Midbrain (tissue), 1 donor: ENCODE results near the gene CCDC127.
"Not testable (repeated sequence)": the region's sequence is repeated elsewhere in the genome, so short reads cannot be mapped to it uniquely, and the experiment has no call there.

Source experiments
- DNase-seq: peaks from one replicate; lab custom pipeline; 2025; lab: John Stamatoyannopoulos, UW

CCDC127 gene

GRCh38 chr5:234450-234849, 16.5 kb upstream of the CCDC127 start:
- DNase-seq, result no peak

GRCh38 chr5:233426-233825, 15.5 kb upstream of the CCDC127 start:
- not testable (repeated sequence) for DNase-seq

DNA sequence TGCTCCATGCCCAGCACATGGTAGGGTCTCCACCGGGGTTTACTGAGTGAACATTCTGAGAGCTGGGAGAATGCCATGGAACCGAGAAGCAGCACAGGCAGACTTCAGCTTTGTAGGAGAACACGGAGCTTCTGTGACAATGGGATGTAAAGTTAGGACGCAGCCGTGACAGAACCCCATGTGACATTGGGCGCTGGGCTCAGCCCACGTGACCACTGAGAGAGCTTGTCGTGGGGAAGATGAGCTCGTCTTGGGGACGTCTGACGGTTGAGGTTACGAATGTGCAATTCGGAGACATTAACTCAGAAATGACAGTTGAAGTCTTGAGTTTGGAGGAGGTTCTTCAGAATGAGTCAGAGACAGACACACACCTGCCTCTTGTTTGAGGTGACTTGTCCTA, 13.7 kb upstream of the CCDC127 start:
- DNase-seq, result no peak

GRCh38 chr5:230711-231110, 12.8 kb upstream of the CCDC127 start:
- DNase-seq, result no peak

DNA sequence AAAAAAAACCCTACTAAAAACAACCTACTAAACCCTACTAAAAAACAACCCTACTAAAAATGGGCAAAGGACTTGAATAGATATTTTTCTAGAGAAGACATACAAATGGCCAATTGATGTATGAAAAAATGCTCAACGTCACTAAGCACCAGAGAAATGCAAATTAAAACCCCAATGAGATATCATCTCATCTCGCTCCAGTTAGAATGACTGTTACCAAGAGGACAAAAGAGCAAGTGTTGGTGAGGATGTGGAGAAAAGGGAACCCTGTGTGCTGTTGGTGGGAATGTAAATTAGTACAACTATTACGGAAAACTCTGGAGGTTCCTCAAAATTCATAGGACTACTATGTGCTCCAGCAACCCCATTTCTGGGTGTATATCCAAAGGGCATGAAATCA, 10.9 kb upstream of the CCDC127 start:
- DNase-seq, result no peak

DNA sequence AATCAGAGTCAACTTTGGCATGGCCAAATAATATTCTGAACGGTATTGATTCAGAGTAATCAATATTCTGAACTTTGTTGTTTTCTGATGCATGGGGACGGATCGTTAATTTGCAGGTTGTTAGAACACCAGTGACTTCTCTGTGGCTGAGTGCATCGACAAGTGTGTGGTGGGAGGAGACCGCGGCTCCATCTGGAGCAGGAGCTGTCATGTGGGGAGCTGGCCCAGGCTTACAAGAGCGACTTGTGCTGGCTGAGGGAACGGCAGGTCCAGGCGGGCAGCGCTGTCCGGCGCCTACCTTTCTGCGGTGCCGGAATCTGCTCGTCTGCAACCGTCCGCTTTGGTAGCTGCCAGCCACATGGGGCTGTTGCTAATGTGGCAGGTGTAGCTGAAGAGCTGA, 9.4 kb upstream of the CCDC127 start:
- DNase-seq, result not testable (repeated sequence)

GRCh38 chr5:225334-225733, 7.4 kb upstream of the CCDC127 start:
- DNase-seq, result no peak

DNA sequence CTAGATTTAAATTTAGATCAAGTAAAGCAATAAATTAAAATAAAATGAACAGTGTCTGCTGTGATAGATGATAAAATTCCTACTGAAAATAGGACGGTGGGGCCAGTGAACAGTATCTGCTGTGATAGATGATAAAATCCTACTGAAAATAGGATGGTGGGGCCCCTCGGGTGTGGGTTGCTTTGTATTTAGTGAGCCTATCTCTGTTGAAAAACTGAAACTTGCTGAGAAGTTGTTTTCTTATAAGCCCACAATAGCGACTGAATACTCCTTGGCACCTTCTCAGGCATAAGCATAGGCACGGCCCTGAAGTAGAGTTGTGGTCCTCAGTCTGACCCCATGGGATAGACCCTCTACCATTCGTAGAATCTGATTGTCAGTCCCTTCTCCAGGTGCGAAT, 5.8 kb upstream of the CCDC127 start:
- no peak for DNase-seq

GRCh38 chr5:222951-223715, 5.2 kb upstream of the CCDC127 start:
- not testable (repeated sequence) for DNase-seq

DNA sequence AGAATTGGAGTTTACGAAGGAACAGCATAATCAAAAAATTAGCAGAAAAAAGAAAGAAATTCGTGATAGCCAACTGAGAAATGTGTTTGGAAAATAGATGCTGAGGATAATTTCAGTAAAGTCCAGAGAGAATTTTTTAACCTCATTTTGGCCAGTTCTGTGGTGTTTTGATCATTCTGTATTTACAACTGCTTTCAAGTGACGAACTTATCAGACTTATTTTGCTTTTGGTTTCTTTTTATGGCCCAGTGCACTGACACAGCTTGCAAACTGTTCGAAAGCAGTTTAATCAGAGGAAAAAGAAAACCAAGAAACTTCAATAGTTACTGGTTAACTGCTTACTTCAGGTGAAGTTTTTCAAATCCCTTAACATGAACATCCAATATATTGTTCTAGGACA, 2.0 kb upstream of the CCDC127 start:
- no peak for DNase-seq

DNA sequence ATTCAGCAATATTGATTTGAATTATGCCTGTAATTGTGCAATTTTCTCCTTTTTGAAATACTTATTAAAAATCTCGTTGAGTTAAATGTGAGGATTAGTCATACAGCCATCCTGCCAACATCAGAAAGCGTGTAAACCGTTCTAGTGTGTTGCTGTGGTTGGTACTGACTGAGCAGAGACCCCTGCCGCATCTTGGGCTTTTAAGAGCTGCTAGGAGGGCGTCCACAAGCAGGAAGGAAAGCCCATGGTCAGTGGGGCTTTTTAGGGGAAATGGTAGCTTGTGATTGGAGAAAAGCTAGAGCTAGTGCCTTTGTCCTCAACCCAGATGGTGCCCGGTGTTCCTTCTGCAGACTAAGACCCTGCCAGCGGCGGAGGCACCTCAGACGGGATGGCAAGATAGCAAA, 1.5 kb upstream of the CCDC127 start:
- DNase-seq, result no peak

- DNase-seq, result peak; percentile 19
Observed at GRCh38 chr5:218457-219291, 721 bp upstream of the CCDC127 start.

DNA sequence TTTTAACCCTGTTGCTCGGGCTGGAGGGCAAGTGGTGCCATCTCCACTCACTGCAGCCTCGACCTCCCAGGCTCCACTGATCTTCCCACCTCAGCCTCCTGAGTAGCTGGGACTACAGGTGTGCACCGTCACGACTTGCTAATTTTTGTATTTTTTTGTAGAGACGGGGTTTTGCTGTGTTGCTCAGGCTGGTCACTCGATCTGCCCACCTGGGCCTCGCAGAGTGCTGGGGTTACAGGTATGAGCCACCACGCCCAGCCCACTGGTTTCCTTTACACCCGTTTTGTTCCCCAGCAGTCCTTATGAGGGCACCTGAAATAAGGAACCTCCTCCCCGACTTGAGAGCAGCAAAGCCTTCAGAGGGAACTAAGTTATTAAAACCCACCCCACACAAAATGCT, 1.9 kb downstream of the CCDC127 start:
- not testable (repeated sequence) for DNase-seq

- not testable (repeated sequence) for DNase-seq
Observed at GRCh38 chr5:215256-215655, 2.7 kb downstream of the CCDC127 start.

GRCh38 chr5:213803-214395, 4.1 kb downstream of the CCDC127 start:
- no peak for DNase-seq

GRCh38 chr5:208449-209114, 9.4 kb downstream of the CCDC127 start:
- no peak for DNase-seq

DNA sequence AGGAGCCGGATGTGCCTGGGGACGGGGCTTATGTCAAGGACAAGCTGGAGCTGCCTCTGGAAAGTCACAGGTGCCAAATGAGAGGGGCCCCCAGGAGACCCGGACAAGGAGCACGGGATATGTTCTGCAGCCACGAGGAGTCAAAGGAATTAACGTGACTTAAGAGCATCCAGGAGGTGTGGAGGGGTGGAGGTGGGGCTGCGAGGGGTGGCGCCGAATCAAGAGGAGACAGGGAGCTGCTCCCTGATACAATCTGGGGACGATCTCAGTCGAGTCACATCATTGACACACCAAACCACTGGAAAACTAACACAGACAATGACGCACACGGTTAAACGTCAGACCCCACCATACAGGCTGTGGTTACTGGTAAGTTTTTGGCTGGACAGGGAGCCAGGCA, 10.4 kb downstream of the CCDC127 start:
- no peak for DNase-seq

DNA sequence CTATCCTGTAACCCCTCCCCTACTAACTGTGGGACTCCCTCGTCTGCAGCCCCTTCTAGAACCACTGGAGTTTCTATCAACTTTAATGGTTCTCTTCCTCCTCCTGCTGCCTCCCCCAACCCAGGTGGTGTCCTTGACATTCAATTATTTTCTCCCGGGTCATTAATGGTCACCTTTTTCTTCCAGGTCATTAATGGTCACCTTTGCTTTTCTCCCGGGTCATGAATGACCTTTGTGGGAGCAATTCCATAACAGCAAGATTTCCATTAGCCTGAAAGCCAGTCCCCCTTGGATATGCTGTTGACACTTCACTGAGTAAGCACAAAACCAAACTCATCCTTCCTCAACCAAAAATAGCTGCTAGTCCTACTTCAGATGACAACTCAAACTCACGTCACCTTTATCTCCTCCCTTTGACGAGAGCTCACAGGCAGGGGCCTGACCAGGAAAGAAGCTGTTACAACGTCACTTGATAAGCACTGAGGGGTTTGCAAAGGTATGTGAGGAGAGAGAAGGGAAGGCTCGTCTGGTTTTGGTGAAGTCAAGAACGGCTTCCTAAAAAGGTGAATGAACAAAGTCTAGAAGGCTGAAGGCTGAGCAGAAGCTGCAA, 10.9 kb downstream of the CCDC127 start:
- no peak for DNase-seq

- DNase-seq, result no peak
Observed at GRCh38 chr5:206406-206805, 11.5 kb downstream of the CCDC127 start.

GRCh38 chr5:204966-205670, 12.8 kb downstream of the CCDC127 start:
- DNase-seq, result no peak

GRCh38 chr5:204462-204861, 13.5 kb downstream of the CCDC127 start:
- DNase-seq, result no peak
